Uterus (tissue), 2 donors: ENCODE data around the gene IL37.

Source experiments
- POLR2A ChIP-seq, 2 donors: fragments of 450-650 bp; IDR thresholded peaks; one replicate each; pipeline ENCODE4 v1.6.1; 2016; ENCODE audit warnings: antibody characterized with exemption in 2 of 2, mild to moderate bottlenecking in 1 of 2, moderate library complexity in 1 of 2
- TF ChIP-seq, protein P1 (sequence below), 4 experiments: fragments of 200-600 bp in 2 of 4; fragments of 450-650 bp in 2 of 4; sonication (generic) in 2 of 4; IDR thresholded peaks; one replicate each; pipeline ENCODE4 v1.5.1; 2016 to 2019; ENCODE audit warnings: antibody characterized with exemption in 4 of 4, mild to moderate bottlenecking in 2 of 4, moderate library complexity in 1 of 4

DNA sequence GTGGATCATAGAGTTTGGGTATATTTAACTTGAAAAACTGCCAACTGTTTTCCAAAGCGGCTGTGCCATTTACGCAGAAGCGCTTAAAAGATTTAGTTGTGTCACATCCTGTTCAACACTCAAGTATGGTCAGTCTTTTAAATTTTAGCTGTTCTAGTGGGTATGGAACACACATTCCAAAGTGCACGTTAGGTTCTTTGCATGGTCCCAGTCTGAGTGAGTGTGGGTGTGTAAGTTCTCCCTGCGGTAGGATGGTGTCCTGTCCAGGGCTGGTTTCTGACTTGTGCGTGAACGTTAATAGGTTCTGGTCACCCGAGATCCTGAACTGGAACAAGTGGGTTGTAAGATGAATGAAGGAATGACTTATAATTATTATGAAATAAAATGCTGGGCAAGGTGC lies 38.5 kb downstream of the IL37 start:
- no peak for TF ChIP-seq POLR2A (IDR thresholded peaks at IDR 0.05)
- TF ChIP-seq, protein P1, sequence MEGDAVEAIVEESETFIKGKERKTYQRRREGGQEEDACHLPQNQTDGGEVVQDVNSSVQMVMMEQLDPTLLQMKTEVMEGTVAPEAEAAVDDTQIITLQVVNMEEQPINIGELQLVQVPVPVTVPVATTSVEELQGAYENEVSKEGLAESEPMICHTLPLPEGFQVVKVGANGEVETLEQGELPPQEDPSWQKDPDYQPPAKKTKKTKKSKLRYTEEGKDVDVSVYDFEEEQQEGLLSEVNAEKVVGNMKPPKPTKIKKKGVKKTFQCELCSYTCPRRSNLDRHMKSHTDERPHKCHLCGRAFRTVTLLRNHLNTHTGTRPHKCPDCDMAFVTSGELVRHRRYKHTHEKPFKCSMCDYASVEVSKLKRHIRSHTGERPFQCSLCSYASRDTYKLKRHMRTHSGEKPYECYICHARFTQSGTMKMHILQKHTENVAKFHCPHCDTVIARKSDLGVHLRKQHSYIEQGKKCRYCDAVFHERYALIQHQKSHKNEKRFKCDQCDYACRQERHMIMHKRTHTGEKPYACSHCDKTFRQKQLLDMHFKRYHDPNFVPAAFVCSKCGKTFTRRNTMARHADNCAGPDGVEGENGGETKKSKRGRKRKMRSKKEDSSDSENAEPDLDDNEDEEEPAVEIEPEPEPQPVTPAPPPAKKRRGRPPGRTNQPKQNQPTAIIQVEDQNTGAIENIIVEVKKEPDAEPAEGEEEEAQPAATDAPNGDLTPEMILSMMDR (IDR thresholded peaks at IDR 0.05) = no peak
